Endodermal cell (in vitro differentiated cells): ENCODE results near the gene VSNL1. TPM values are rescaled to one million over a fixed set of nuclear protein-coding genes. Genes with fewer than 3 reads are reported as not detected.

ENCODE experiments used
- DNase-seq: peaks from one replicate; pipeline ENCODE4 v3.0.0-alpha.2; 2017
- H3K27ac ChIP-seq: 2 replicates; pipeline ENCODE4 v1.5.1; 2013; ENCODE audit warnings: mild to moderate bottlenecking, low read depth, low read length, moderate library complexity
- H3K27me3 ChIP-seq: 2 replicates; pipeline ENCODE4 v1.6.1; 2013; ENCODE audit warnings: mild to moderate bottlenecking, low read length, moderate library complexity; ENCODE audit not compliant: insufficient read depth, control insufficient read depth, poor library complexity, severe bottlenecking
- H3K36me3 ChIP-seq: 2 replicates; pipeline ENCODE4 v1.7.0; 2013; ENCODE audit warnings: mild to moderate bottlenecking, low read length, moderate library complexity; ENCODE audit not compliant: control insufficient read depth, insufficient read depth
- H3K4me1 ChIP-seq: one replicate; pipeline ENCODE4 v1.7.0; 2013; ENCODE audit warnings: low read length; ENCODE audit not compliant: control insufficient read depth, insufficient read depth
- H3K4me3 ChIP-seq: 2 replicates; pipeline ENCODE4 v1.5.1; 2013; ENCODE audit warnings: mild to moderate bottlenecking, low read length, moderate library complexity
- H3K9ac ChIP-seq: 2 replicates; pipeline ENCODE4 v1.6.1; 2013; ENCODE audit warnings: mild to moderate bottlenecking, low read length, moderate library complexity; ENCODE audit not compliant: poor library complexity, severe bottlenecking; ENCODE audit errors: extremely low read depth
- H3K9me3 ChIP-seq: 2 replicates; pipeline ENCODE4 v1.6.1; 2013; ENCODE audit warnings: mild to moderate bottlenecking, low read length, moderate library complexity; ENCODE audit not compliant: control insufficient read depth
- H3K27ac Mint-ChIP-seq: 2 replicates; pipeline ENCODE4 v1.8.0; 2020; ENCODE audit warnings: mixed read lengths
- H3K27me3 Mint-ChIP-seq: 2 replicates; pipeline ENCODE4 v1.8.0; 2021; ENCODE audit warnings: mild to moderate bottlenecking, mixed read lengths; ENCODE audit not compliant: insufficient read depth
- H3K36me3 Mint-ChIP-seq: 2 replicates; pipeline ENCODE4 v1.8.0; 2020; ENCODE audit warnings: low read depth, mixed read lengths
- H3K4me1 Mint-ChIP-seq: 2 replicates; pipeline ENCODE4 v1.8.0; 2020; ENCODE audit warnings: mixed read lengths
- H3K4me3 Mint-ChIP-seq: 2 replicates; pipeline ENCODE4 v1.8.0; 2020; ENCODE audit warnings: mild to moderate bottlenecking, moderate library complexity, mixed read lengths
- H3K9me3 Mint-ChIP-seq: 2 replicates; pipeline ENCODE4 v1.8.0; 2020; ENCODE audit warnings: mild to moderate bottlenecking, mixed read lengths
- CTCF ChIP-seq: fragments of 200-600 bp; sonication (generic); conservative IDR thresholded peaks from 2 replicates; pipeline ENCODE4 v1.5.0; 2021; ENCODE audit warnings: antibody characterized with exemption, mild to moderate bottlenecking
- WGBS, 2 experiments: methylation state at CpG; one replicate each; pipeline versions ENCODE4 v1.1.5 to v1.1.7; 2013; ENCODE audit warnings: missing lambda C conversion rate in 2 of 2, mixed read lengths in 1 of 2; ENCODE audit not compliant: insufficient coverage in 1 of 2, insufficient read length in 1 of 2; 5-methylcytosine and 5-hydroxymethylcytosine counted together
- total RNA-seq, 2 donors: library from RNA; stranded (reverse); fragmentation: NEBNext Ultra II Directional in 1 of 2; extraction: Animal tissue kit (Norgen Biotek cat#: 25700) in 1 of 2; gene quantifications; 2 replicates in 1 of 2; 3 replicates in 1 of 2; pipeline ENCODE4 v1.2.1, GENCODE V29; 2021

Gene VSNL1
- total RNA-seq, 2 donors from 2014 or later: 1.4 to 3.3 TPM

GRCh38 chr2:17506736-17507616, 33.5 kb upstream of the VSNL1 start:
- no peaks in the 10 kb centered on the region for H3K27me3 ChIP-seq
- no peaks in the 10 kb centered on the region for H3K4me1 ChIP-seq
- H3K27ac ChIP-seq: no peak overlapping the region
- no peak for TF ChIP-seq CTCF
- Mint-ChIP-seq H3K36me3 (no peaks in the 10 kb centered on the region), H3K4me3 (no peak overlapping the region), H3K9me3 (no peaks in the 10 kb centered on the region), H3K4me1 (peaks cover 5% of the 10 kb centered on the region), H3K27ac (no peak overlapping the region), H3K27me3 (no peaks in the 10 kb centered on the region)
- no peak overlapping the region for H3K4me3 ChIP-seq
- no peaks in the 10 kb centered on the region for H3K36me3 ChIP-seq
- no peaks in the 10 kb centered on the region for H3K9me3 ChIP-seq
- no peak for DNase-seq
- no peak overlapping the region for H3K9ac ChIP-seq
- 88 to 100% methylated on average over 1 to 2 of the region's 2 CpGs for WGBS, 2 experiments

- Histone ChIP-seq H3K4me1 (peaks cover 4% of the 10 kb centered on the region), H3K4me3 (no peak overlapping the region), H3K36me3 (no peaks in the 10 kb centered on the region), H3K27me3 (no peaks in the 10 kb centered on the region), H3K27ac (no peak overlapping the region), H3K9ac (no peak overlapping the region), H3K9me3 (no peaks in the 10 kb centered on the region)
- no peak for TF ChIP-seq CTCF
- H3K36me3 Mint-ChIP-seq: no peaks in the 10 kb centered on the region
- no peak for DNase-seq
- peaks cover 17% of the 10 kb centered on the region for H3K4me1 Mint-ChIP-seq
- no peaks in the 10 kb centered on the region for H3K9me3 Mint-ChIP-seq
- no peak overlapping the region for H3K27ac Mint-ChIP-seq
- H3K4me3 Mint-ChIP-seq: no peak overlapping the region
- H3K27me3 Mint-ChIP-seq: no peaks in the 10 kb centered on the region
These were observed 24.8 kb upstream of the VSNL1 start for GRCh38 chr2:17515652-17516051.

GRCh38 chr2:17517481-17518211, 22.9 kb upstream of the VSNL1 start:
- H3K4me1 Mint-ChIP-seq: peaks cover 17% of the 10 kb centered on the region
- H3K4me3 ChIP-seq: peak overlapping the region; percentile 91
- no peaks in the 10 kb centered on the region for H3K9me3 ChIP-seq
- H3K27ac Mint-ChIP-seq: peak overlapping the region; percentile 92
- 46% methylated on average over 8 of the region's 8 CpGs; no CpG with 5 or more reads in 1 of the 2 experiments for WGBS, 2 experiments
- DNase-seq: no peak
- no peaks in the 10 kb centered on the region for H3K27me3 Mint-ChIP-seq
- H3K4me1 ChIP-seq: peaks cover 4% of the 10 kb centered on the region
- peak overlapping the region; percentile 56 for H3K9ac ChIP-seq
- no peaks in the 10 kb centered on the region for H3K27me3 ChIP-seq
- no peaks in the 10 kb centered on the region for H3K9me3 Mint-ChIP-seq
- no peak for TF ChIP-seq CTCF
- peak overlapping the region; percentile 63 for H3K27ac ChIP-seq
- no peaks in the 10 kb centered on the region for H3K36me3 ChIP-seq
- H3K36me3 Mint-ChIP-seq: no peaks in the 10 kb centered on the region
- H3K4me3 Mint-ChIP-seq: peak overlapping the region; percentile 69
